Medulla oblongata (tissue), 1 donor: ENCODE results near the gene SLC25A21.
"Not testable (repeated sequence)": the region's sequence is repeated elsewhere in the genome, so short reads cannot be mapped to it uniquely, and the experiment has no call there.

Experiments used
- DNase-seq: peaks from one replicate; pipeline ENCODE4 v3.0.0-alpha.2; 2015; ENCODE audit errors: extremely low spot score

SLC25A21 gene

DNA sequence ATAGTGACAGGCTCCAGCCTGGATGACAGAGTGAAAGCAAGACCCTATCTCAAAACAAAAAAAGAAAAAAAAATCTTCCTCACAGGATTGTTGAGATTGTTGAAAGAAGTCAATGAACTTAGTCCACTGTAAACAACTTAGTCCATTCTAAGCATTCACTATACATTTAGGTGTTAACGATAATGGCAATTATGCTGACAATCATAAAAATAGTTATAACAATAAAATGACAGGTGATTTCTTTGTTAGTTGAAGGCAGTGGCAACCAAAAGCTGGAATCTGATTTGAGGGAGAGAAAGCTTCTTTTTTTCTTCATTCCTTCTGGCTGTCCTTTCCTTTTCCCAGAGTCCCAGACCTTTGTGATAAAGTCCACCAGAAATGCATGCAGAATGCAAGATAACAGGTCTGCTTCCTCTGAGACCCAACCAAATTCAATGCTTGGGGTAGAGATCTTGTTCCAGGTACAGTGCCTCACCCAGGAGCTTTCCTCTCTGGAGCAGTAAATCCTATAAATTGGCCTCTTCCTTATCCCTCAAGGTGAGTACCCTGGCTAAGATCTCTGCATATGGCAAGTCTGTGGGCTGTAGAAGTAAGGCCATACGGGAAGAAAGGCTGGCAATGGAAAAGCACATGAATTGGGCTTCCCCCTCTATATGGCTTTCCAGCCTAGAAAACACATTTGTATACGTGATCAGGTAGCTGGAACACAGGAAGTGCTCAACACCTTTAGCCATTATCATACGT lies 458.3 kb downstream of the SLC25A21 start:
- DNase-seq: no peak

DNA sequence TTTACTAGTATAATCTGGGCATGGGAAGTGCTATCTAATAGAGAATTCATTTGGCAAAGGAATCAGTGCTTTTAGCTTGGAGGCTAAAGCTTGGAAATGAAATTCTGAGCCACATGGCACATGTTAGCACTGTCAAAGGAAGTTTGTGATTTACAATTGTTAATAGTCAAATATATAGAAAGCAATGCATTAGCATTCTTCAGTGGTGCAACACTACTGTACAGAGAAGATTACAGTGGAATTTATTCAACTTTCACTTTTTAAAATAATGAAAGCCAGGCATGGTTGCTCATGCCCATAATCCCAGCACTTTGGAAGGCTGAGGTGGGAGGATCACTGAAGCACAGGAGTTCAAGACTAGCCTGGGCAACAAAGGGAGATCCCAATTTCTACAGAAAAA lies 464.8 kb downstream of the SLC25A21 start:
- DNase-seq: no peak

DNA sequence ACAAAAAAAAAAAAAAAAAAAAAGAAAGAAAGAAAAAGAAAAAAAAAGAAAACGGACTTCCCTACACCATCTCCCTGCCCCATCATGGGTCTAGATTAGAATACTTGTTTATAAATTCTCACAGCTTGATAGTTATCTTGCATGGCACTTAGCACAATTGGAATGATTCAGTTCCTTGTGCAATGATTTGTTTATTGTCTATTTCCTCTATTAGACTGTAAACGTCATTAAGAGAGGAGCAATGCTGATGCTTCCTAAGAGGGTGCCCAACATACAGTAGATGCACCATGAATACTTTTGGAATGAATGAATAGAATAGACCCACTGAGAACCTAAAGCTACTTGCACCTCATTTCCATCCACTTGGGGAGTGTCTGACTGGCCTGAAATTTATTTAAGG lies 469.9 kb downstream of the SLC25A21 start:
- no peak for DNase-seq

DNA sequence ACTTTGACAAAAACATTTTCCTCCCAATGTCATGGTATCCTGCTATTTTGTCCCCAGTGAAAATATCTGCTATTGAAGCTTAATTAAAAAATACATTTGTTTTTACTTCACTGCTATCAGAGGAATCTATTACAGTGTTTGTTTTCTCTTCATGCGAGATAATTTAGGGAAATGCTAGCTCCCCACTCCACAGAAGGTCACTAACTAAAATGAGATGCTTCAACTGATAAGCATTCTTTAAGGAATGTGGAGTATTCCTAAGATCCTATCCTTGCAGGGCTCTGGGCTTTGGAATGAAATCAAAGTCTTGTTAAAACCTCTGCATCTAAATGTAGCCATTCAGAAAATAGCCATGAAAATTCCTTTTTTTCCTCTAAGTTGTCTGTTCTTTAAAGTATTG lies 471.3 kb downstream of the SLC25A21 start:
- no peak for DNase-seq

DNA sequence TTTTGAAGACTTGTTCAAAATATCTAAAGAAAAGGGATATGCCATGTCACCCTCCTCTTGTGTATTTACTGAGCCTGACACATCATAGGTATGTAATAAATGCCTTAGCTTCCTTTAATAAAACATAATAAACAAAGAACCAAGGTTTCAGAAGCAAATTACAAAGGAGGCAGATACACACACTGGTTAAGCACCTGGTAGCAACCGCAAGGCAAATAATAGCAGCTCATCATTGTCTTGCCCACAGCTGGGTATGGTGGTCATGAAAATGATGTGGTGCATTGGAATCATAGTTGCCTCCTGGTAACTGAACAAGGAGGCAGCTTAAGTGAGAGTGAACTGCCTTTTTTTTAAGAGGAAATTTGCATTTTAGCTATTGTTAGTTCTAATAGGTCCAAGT lies 471.8 kb downstream of the SLC25A21 start:
- DNase-seq: no peak

DNA sequence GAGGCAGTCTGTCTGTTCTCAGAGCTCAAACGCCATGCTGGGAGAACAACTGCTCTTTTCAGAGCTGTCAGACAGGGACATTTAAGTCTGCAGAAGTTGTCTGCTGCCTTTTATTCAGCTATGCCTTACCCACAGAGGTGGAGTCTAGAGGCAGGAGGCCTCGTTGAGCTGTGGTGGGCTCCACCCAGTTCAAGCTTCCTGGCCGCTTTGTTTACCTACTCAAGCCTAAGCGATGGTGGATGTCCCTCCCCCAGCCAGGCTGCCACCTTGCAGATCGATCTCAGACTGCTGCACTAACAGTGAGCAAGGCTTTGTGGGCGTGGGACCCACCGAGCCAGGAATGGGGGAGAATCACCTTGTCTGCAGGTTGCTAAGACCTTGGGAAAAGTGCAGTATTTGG lies 473.0 kb downstream of the SLC25A21 start:
- not testable (repeated sequence) for DNase-seq

DNA sequence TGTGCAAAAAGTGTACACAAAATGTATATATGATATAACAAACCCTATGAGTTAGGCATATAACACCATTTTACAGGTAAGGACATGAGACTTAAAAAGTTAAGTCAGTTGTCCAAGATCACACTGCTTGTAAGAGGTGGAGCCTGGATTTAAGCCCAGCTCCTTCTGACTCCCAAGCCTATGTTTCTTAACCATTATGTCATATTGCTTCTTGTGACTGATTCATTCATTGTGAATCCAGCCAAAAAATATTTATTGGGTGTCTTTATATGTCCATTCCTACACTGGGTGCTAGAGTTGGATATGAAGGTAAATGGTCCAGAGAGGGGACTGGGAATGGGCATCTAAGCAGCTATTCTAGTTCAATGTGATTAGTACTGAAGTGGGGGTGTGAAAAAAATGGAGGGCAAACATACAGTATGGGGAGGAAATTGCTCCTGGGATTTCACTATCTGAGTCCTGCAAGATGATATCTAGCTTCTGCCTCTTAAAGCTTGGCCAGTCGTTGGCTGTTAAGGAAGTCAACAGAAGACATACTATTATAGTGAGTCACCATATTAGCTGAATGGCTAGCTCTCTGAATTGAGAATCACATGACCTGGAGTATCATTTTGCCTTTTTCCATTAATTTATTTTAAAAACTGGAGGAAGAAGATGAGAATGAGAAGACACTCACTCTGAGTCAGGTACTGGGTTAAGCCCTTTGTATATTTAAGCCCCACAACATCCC lies 481.9 kb downstream of the SLC25A21 start:
- DNase-seq: no peak

DNA sequence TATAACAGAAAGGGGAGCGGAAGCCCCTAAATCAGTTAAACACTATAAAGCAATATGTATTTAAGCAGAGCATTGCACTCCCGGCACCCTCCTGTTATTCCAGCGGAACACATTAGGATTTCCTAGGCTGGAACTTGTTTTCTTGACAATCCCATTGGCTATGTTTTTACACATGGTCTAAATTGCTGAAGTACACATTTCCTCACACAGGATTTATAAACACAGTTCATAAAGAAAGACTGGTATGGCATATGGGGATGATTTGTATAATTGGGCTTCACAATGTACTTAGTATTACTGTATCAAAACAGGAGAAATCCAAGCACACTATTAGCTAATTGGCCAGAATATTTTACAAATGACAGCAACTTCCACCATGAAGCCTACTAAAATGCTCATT lies 487.5 kb downstream of the SLC25A21 start:
- no peak for DNase-seq

DNA sequence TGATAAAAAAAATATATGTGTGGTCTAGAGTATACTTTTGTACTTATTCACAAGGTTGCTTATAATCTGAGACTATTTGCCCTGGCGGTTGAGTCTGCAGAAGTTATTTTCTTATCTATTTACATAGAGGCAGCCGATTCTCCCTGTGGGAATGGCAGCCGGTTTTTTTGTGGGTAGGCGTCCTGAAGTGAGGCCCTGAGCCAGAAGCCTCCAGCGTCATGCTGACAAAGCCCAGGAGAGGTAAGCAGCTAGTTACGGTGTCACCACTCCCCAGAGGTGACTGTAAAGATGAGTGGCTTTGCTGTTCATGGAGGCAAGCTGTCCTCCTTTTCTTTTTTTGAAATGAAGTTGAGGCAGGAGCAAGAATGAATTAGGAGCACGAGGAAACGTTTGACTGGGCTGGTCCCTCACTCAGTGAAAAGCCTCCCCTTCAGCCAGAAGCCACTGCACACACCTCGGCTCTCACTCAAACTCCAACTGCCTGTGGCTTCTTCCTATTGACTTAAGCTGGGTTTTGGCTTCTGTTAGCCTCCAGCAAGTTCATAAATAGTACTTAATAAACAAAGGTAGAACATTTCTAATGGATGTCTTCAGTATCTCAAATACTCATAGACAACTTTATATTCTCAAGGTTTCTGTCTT lies 489.2 kb downstream of the SLC25A21 start:
- no peak for DNase-seq

DNA sequence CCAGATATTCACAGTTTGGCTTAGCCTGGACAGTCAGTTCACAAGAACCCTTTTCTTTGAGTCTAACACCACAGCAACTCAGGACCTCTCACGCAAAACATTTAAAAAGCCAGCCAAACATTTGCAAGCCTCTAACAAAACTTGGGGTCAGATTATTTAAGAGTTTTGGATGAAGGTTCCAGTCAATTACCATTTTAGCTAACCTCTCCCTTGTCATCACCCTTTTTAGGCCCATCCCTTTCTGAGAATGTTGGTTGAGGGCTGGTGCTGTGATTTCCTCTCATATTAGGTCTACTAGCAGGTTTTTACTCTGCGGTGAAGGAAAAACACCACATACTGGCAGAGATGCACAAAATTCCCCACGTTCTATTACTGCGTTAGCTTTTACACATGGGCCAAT lies 490.1 kb downstream of the SLC25A21 start:
- no peak for DNase-seq

DNA sequence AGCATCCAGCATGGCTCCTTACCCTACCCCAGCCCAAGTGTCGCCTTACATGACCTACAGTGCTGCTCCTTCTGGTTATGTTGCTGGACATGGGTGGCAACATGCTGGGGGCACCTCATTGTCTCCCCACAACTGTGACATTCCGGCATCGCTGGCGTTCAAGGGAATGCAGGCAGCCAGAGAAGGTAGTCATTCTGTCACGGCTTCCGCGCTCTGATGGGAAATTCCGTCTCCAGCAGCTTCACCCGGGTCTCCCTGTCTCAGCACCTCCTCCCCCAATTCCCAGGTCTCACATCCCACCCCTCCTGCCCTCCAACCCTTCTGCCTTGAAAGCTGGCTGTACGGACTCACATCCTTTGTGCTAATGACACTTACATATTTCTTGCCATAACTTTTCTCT lies 496.2 kb downstream of the SLC25A21 start:
- DNase-seq: no peak

DNA sequence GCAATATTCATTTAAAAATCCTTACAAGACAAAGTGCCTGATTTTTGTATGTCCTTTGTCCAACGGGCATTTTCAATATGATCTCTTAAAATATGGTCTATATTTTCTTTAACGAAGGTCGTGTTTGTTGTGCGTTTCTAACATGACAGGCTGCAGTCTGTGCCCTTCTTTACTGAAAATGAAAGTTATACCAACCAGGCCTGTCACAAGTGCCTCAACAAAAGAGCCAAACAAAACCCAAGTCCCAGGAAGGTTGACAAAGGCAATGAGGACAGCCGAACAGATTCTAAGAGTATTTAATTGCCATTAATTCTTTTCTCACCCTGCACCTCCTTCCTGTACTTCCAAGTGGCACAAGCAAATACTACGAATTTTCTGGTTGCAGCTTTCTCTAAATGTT lies 496.8 kb downstream of the SLC25A21 start:
- DNase-seq: no peak

DNA sequence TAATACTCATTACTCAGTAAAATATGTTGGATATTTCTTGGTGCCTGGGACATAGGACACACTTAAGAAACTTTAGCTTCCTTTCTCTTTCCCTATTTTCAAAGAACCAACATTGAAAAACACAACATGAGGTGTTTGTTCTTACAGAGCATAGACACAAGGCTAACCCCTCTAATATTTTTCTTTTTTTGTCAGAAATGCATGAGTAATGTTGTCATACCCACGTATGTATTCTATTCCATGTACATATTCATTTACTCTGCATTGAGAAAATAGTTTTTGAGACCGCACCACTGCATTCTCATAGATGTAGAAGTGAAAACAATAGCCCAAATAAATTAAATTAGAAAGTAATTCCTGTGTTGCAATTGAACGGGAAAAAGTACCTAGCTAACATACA lies 497.7 kb downstream of the SLC25A21 start:
- DNase-seq: no peak

DNA sequence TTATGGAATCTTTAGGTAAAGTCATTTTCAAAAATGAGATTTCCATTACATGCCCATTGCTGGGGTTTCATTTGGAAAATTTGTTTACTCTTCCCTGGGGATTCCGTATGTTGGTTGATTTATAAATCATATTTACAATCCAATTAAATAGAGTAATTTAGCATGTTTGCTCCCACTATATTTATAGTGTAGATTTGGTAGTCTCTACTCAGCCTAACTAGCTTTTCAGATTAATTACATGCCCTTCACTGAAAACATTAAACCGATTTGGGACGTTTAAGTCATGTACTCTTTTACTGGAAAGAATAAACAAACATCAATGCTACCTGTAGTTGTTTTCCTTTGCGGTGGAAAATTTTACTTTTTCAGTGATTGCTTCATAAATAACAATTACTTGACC lies 500.3 kb downstream of the SLC25A21 start:
- no peak for DNase-seq

DNA sequence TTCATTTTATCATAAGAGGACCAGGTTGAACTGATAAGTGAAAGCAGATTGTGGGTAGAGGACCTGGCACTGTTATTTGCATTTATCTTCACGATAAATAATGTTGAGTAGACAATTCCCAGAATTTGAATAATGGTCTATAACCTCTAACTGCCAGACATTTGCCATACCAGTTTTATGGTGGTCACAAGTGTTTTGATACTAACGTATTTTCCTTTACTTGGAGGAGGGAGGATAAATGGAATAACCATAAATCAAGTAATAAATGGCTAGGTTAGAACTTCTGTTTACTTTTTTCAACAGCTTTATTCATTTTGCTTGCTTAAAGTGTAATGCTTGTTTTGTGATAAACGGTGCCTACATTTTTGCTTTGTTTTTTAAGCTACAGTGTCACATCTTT lies 501.3 kb downstream of the SLC25A21 start:
- DNase-seq: no peak

DNA sequence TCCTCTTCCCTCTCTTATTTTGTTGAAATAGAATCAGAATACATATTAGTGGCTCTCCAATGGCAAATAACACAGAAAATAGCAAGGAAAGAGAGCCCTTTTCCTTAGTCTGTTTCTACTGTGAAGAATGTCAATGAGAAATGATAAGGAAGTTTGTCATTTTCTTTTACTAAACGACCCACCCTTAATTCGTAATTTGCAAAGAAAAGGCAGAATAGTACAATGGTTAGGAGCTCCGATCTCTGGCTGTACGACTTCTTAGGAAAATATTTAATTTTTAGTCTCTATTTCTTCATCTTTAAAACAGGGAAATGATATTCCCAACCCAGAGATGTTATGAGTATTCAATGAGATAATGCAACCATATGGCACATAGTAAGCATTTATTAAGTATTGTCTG lies 504.7 kb downstream of the SLC25A21 start:
- no peak for DNase-seq

DNA sequence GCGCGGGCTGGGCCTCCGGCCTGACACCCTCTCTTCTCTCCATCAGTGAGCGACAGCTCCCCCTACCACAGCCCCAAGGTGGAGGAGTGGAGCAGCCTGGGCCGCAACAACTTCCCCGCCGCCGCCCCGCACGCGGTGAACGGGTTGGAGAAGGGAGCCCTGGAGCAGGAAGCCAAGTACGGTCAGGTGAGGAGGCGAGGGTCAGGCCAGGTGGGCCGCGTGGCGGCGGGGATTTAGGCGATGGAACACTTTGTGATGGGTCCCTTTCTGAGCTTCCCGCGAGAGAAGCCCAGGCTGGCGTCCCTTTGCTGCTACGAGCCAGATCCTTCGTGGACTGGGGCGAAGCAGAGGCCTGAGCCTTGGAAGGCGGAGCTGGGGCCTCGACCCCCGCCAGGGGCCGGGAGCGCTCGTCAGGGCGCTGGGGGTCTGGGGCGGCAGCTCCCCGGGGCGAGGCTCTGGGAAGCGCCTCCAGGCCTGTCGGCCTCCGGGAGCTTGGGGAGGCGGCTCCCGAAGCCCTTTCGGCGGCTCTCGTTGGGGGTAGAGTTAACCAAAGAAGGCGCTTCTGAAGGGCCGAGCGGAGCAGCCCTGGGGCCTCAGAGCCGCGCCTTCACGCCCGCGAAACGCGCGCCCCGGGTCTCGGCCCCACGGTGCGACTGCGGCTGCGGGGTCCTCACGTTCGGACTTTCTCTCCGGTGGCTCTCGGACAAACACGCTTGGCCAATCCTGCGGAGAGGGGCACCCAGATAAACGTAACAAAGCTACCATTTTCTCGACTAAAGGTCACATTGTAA lies 505.8 kb downstream of the SLC25A21 start:
- DNase-seq: no peak

DNA sequence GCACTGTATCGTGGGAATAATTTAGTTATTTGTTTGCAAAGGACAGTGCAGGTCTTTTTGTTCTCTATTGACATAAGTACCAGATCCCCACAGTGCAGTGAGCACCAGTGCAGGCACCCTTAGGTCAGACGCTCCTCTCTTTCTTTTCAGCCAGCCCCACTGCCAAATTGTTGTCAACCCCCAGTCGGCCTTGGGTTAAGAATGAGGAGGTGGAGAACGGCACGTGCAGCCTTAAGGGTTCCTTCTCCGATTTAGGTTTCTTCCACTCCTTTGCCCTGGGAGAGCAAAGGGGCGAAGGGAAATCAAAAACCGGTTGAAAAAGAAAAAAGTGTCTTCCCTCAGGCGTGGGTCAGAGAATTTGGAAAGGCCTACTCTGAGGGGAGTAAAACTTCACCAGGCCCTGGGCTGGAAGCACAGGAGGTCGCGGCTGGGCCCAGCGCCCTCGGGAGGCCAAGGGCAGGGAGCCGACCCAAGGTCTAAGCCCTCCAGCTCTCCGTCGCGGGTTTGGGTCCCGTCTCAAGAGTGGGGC lies 506.5 kb downstream of the SLC25A21 start:
- DNase-seq: no peak

DNA sequence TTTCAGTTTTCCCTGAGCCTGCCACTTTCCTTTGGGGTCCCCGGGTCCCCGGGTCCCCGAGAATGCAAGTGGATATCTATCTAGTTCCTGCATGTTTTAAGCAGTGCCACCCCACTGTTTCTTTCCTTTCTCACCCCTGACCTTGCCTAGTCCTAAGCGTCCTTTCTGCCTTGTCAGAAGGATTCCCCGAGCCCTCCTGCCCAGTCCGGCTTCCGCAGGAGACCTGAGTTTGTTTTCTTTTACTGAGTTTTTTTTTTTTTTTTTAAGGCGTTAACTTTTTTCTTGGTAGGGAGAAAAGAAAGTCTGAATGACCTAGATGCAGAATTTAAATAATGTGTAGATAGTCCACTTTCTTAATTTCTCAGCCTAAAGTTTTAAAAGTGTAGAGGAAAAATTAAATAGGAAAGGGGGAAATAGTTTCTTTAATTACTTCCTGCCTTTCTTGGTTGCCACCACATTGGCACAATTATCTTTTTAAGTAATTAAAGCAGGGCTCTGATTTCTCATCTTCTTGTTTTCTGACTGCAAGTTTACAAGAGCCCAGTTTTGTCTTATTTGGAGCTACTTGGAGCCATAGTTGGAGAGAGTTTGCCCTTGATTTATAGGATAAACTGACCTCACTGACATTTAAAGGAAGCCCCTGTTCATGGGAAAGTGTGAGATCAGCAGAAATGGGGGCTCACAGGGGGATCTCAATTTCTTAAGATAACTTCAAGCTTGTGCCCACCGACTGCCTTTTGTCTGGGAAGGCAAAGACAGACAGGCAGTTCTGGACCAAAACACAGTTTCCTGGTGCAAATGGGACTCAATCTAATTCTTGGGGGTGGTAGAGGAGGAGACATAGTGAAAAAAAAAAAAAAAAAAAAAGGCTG lies 507.8 kb downstream of the SLC25A21 start:
- no peak for DNase-seq

DNA sequence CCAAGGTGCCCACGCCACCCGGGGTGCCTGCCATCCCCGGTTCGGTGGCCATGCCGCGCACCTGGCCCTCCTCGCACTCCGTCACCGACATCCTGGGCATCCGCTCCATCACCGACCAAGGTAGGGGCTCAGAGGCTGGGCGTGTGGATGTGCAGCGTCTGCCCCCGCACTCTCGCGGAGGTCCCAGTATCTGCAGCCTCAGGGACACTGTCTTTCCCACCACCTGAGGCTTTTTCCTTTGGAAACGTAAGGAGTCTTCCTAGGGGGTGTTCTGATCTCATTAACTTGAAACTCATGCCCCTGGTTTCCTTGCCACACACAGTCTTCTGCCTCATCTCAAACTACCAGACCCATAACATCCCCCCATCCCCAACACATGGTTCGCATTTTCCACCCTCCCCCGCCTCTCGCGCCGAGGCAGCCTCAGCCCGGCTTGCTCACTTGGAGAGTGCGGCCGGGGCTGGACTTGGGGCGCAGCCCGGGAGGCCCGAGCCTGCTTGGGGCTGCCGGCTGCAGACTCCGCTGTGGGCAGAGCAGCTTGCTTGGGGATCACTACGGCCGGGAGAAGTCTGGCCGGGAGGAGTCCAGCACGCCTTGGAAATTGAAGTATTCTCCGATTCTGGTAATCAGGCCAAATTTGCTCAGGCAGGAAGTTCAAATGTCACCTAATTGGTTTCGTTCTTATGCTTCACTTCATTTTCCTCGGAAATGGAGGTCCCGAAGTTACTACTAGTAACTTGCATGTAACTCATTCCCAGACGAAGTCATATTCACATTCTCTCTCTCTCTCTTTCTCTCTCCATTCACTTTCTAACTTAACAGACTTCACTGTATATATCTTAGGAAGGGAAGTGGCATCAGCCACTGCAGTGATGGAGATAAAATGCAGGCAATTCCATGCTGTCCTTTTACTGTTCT lies 508.7 kb downstream of the SLC25A21 start:
- no peak for DNase-seq
